Measurements from ENCODE around the gene AGAP1. TPM values are rescaled to one million over a fixed set of nuclear protein-coding genes. Genes with fewer than 3 reads are reported as not detected.

AGAP1 gene
- total RNA-seq, 6 experiments from 2014 or later, result 8.1 to 11.2 (median 9.8) TPM

DNA sequence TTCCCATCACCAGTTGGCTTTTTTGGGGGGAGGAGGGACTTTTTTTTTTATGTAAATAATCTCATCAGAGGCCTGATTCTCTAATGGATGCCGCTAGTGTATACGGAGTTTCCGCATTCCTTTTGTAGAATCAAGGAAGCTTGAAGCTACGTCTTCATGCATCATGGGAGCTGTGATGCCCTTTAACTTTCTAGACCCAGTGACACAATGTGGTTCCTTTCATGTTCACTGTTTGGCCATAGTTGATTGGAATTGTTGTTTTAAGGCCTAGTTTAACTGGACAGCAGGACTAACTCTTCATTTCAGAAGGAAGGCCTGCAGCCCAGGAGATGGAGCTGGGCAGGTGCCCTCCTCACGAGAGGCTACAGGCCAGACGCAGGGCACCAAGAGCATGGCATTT lies 287.9 kb downstream of the AGAP1 start:
- TF ChIP-seq, protein P1, sequence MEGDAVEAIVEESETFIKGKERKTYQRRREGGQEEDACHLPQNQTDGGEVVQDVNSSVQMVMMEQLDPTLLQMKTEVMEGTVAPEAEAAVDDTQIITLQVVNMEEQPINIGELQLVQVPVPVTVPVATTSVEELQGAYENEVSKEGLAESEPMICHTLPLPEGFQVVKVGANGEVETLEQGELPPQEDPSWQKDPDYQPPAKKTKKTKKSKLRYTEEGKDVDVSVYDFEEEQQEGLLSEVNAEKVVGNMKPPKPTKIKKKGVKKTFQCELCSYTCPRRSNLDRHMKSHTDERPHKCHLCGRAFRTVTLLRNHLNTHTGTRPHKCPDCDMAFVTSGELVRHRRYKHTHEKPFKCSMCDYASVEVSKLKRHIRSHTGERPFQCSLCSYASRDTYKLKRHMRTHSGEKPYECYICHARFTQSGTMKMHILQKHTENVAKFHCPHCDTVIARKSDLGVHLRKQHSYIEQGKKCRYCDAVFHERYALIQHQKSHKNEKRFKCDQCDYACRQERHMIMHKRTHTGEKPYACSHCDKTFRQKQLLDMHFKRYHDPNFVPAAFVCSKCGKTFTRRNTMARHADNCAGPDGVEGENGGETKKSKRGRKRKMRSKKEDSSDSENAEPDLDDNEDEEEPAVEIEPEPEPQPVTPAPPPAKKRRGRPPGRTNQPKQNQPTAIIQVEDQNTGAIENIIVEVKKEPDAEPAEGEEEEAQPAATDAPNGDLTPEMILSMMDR (IDR thresholded peaks at IDR 0.05), result no peak
- no peak for TF ChIP-seq POLR2A (IDR thresholded peaks at IDR 0.05)
- intact Hi-C loops (cut with DNase I), result no loop called here
- Histone ChIP-seq H3K9me3 (no peaks in the 10 kb centered on the region), H3K36me3 (no peaks in the 10 kb centered on the region), H3K4me3 (no peak overlapping the region), H3K27me3 (no peaks in the 10 kb centered on the region), H3K27ac (no peak overlapping the region), H3K4me1 (no peaks in the 10 kb centered on the region)
- ATAC-seq (no peak), DNase-seq (no peak)
- 92% methylated on average over 2 of the region's 6 CpGs for WGBS (ENCODE audit: insufficient coverage, low coverage, low lambda C conversion rate, missing lambda C conversion rate)

DNA sequence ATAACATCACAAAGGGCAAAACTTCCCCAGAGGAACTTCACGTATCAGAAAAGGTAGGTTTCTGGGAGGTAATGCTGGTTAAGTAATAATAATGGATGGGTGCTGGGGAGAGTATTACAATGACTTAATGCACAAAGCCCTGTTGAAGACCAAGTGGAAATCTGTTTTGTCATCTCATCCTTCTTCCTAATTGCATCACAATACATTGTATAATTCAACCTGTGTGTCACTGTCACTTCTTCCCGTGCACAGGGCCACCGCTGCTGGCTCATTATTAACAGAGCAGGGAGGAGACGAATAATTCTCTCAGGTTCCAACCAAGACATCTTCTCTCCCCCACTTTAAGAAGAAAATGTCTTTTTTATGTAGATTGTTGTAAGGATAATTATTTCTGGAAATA lies 290.9 kb downstream of the AGAP1 start:
- Histone ChIP-seq H3K36me3 (no peaks in the 10 kb centered on the region), H3K4me1 (no peaks in the 10 kb centered on the region), H3K27ac (no peak overlapping the region), H3K27me3 (no peaks in the 10 kb centered on the region), H3K4me3 (no peak overlapping the region), H3K9me3 (no peaks in the 10 kb centered on the region)
- 90% methylated on average over 4 of the region's 4 CpGs for WGBS (ENCODE audit: insufficient coverage, low coverage, low lambda C conversion rate, missing lambda C conversion rate)
- no peak for TF ChIP-seq POLR2A (IDR thresholded peaks at IDR 0.05)
- TF ChIP-seq, protein P1 (IDR thresholded peaks at IDR 0.05), result no peak
- ATAC-seq (no peak), DNase-seq (no peak)
- intact Hi-C loops (cut with DNase I), result no loop called here

- 84% methylated on average over 4 of the region's 4 CpGs for WGBS (ENCODE audit: insufficient coverage, low coverage, low lambda C conversion rate, missing lambda C conversion rate)
- TF ChIP-seq, protein P1 (IDR thresholded peaks at IDR 0.05), result no peak
- no peak for TF ChIP-seq POLR2A (IDR thresholded peaks at IDR 0.05)
- no peak for ATAC-seq
- Histone ChIP-seq H3K9me3 (no peaks in the 10 kb centered on the region), H3K36me3 (no peaks in the 10 kb centered on the region), H3K4me3 (no peak overlapping the region), H3K27ac (no peak overlapping the region), H3K27me3 (no peaks in the 10 kb centered on the region), H3K4me1 (no peaks in the 10 kb centered on the region)
- intact Hi-C loops (cut with DNase I), result no loop called here
- no peak for DNase-seq
These were observed 295.7 kb downstream of the AGAP1 start for GRCh38 chr2:235789552-235789951.

GRCh38 chr2:235793163-235793752 lies 299.4 kb downstream of the AGAP1 start:
- DNase-seq, result no peak
- WGBS (ENCODE audit: insufficient coverage, low coverage, low lambda C conversion rate, missing lambda C conversion rate), result 56% methylated on average over 8 of the region's 13 CpGs

More at GRCh38 chr2:235793163-235793752, 299.4 kb downstream of the AGAP1 start:
- no peaks in the 10 kb centered on the region for H3K27me3 ChIP-seq
- H3K9me3 ChIP-seq, result no peaks in the 10 kb centered on the region
- ATAC-seq, result peak in 3 of 4 donors; percentile 30 to 43 (median 36)
- TF ChIP-seq, protein P1 (IDR thresholded peaks at IDR 0.05), result peak in 3 of 4 donors; percentile 10 to 30 (median 18)
- no peak for TF ChIP-seq POLR2A (IDR thresholded peaks at IDR 0.05)
- H3K4me3 ChIP-seq, result no peak overlapping the region
- intact Hi-C loops (cut with DNase I), result no loop called here
- H3K36me3 ChIP-seq, result no peaks in the 10 kb centered on the region
- H3K4me1 ChIP-seq, result no peaks in the 10 kb centered on the region
- H3K27ac ChIP-seq, result no peak overlapping the region

All from right lobe of liver (tissue), 6 donors.